ENCODE results near the gene TSSK3. TPM values are rescaled to one million over a fixed set of nuclear protein-coding genes. Genes with fewer than 3 reads are reported as not detected.

TSSK3 gene
- total RNA-seq, 1 experiment from 2014 or later, result 1.6 TPM

DNA sequence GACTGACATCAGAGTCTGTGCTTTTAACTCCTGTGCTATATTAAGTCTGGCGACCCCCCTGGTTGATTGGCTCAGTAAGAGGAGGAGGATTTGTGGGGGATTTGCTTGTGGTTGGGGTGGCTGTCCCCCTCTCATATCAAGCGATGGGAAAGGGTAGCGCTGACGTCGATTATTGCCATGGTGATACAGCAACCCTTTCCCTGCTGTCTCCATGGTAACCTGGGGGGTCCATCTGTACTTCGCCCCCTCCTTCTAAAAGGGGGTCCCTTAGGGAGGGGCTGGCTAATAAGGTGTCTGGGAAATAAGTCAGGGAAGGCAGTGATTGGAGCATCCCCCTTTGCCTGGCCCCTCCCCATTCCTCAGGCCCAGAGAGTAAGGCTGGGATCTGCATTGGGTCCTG, 4.7 kb upstream of the TSSK3 start:
- ChIA-PET RAD21 (ENCODE audit: low non-redundant PET in 1 of 2, low total read pairs in 2 of 2, uncharacterized antibody in 2 of 2, unreplicated experiment in 2 of 2) (interaction anchor here in 1 of 2 experiments (0.5 kb wide), 1 partner anchor 116 kb away, joined by 4 read pairs; no protein-coding TSS in a partner anchor), POLR2A (no interaction called here), CTCF (no interaction called here)
- Histone ChIP-seq H4K20me1 (ENCODE audit: insufficient read depth) (no peaks in the 10 kb centered on the region), H3K9ac (ENCODE audit: low read length) (no peak overlapping the region), H3K4me2 (ENCODE audit: low read length) (no peak overlapping the region), H2AFZ (ENCODE audit: low read depth, low read length, poor library complexity, severe bottlenecking) (no peak overlapping the region), H3K9me2 (ENCODE audit: insufficient read depth) (no peaks in the 10 kb centered on the region), H3K4me1 (ENCODE audit: control insufficient read depth in 1 of 2, insufficient read depth in 2 of 2, low read length in 2 of 2) (peaks cover under 1 to 3% of the 10 kb centered on the region in 2 experiments; a peak in 2 of 4 replicates), H3K27ac (ENCODE audit: low read depth, low read length) (no peak overlapping the region), H3K79me2 (ENCODE audit: insufficient read depth, low read length) (no peaks in the 10 kb centered on the region), H3K36me3 (ENCODE audit: control insufficient read depth in 1 of 2, insufficient read depth in 2 of 2, low read length in 2 of 2) (no peaks in the 10 kb centered on the region), H3K4me3 (replicated peaks in 1 of 2; ENCODE audit: low read depth in 1 of 2, low read length in 2 of 2) (no peak overlapping the region), H3K27me3 (ENCODE audit: insufficient read depth, low read length) (no peaks in the 10 kb centered on the region), H3K9me3 (ENCODE audit: control insufficient read depth in 1 of 2, insufficient read depth in 1 of 2, low read depth in 1 of 2, low read length in 2 of 2) (no peaks in the 10 kb centered on the region)
- DNase-seq (ENCODE audit: low read depth, low spot score) (no peak), ATAC-seq (no peak)
- TF ChIP-seq, protein P1, sequence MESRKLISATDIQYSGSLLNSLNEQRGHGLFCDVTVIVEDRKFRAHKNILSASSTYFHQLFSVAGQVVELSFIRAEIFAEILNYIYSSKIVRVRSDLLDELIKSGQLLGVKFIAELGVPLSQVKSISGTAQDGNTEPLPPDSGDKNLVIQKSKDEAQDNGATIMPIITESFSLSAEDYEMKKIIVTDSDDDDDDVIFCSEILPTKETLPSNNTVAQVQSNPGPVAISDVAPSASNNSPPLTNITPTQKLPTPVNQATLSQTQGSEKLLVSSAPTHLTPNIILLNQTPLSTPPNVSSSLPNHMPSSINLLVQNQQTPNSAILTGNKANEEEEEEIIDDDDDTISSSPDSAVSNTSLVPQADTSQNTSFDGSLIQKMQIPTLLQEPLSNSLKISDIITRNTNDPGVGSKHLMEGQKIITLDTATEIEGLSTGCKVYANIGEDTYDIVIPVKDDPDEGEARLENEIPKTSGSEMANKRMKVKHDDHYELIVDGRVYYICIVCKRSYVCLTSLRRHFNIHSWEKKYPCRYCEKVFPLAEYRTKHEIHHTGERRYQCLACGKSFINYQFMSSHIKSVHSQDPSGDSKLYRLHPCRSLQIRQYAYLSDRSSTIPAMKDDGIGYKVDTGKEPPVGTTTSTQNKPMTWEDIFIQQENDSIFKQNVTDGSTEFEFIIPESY (IDR thresholded peaks at IDR 0.05; ENCODE audit: extremely low read depth, insufficient replicate concordance, low read length), result no peak
- TF ChIP-seq JUND (IDR thresholded peaks at IDR 0.05), result no peak
- no peak for TF ChIP-seq YY1 (IDR thresholded peaks at IDR 0.05; ENCODE audit: extremely low read depth, insufficient replicate concordance, low read depth, low read length)
- intact Hi-C loops (cut with micrococcal nuclease), result no loop called here
- no TSS peak for BruUV-seq (replicated peaks)

DNA sequence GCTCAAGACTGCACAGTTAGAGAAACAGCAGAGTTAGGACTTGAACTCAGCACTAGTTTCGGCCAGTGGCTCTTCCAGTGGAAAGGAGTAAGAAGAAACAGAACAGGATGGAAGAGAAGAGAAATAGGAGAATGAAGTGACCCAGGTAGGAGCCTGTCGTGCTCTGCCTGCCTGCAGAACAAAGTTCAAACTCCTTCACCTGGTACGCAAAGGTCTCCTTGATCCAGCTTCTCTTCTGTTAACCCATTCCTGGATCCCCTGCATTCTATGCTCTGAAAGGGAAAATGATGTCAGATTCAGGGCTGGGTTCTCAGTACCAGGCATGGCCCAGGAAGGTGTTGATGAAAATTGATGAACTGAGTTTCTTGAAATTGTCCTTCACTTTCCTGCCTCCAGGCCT, 3.9 kb upstream of the TSSK3 start:
- Histone ChIP-seq H3K79me2 (ENCODE audit: insufficient read depth, low read length) (no peaks in the 10 kb centered on the region), H3K4me1 (ENCODE audit: control insufficient read depth in 1 of 2, insufficient read depth in 2 of 2, low read length in 2 of 2) (no peaks in the 10 kb centered on the region), H4K20me1 (ENCODE audit: insufficient read depth) (no peaks in the 10 kb centered on the region), H3K9me3 (ENCODE audit: control insufficient read depth in 1 of 2, insufficient read depth in 1 of 2, low read depth in 1 of 2, low read length in 2 of 2) (no peaks in the 10 kb centered on the region), H3K9ac (ENCODE audit: low read length) (no peak overlapping the region), H3K36me3 (ENCODE audit: control insufficient read depth in 1 of 2, insufficient read depth in 2 of 2, low read length in 2 of 2) (no peaks in the 10 kb centered on the region), H3K27ac (ENCODE audit: low read depth, low read length) (no peak overlapping the region), H3K27me3 (ENCODE audit: insufficient read depth, low read length) (no peaks in the 10 kb centered on the region), H3K4me3 (replicated peaks in 1 of 2; ENCODE audit: low read depth in 1 of 2, low read length in 2 of 2) (no peak overlapping the region), H3K9me2 (ENCODE audit: insufficient read depth) (no peaks in the 10 kb centered on the region), H2AFZ (ENCODE audit: low read depth, low read length, poor library complexity, severe bottlenecking) (no peak overlapping the region), H3K4me2 (ENCODE audit: low read length) (no peak overlapping the region)
- RAD21 ChIA-PET (ENCODE audit: low non-redundant PET in 1 of 2, low total read pairs in 2 of 2, uncharacterized antibody in 2 of 2, unreplicated experiment in 2 of 2), result no interaction called here
- BruUV-seq (replicated peaks), result no TSS peak
- CTCF ChIA-PET, result no interaction called here
- no peak for TF ChIP-seq POLR2AphosphoS5 (IDR thresholded peaks at IDR 0.05; ENCODE audit: low read depth, low read length)
- TF ChIP-seq JUND (IDR thresholded peaks at IDR 0.05), result no peak
- ATAC-seq (no peak), DNase-seq (ENCODE audit: low read depth, low spot score) (no peak)
- POLR2A ChIA-PET, result no interaction called here
- intact Hi-C loops (cut with micrococcal nuclease), result no loop called here

All from HCT116 (cell line).